Esophagus squamous epithelium (tissue), 4 donors: ENCODE measurements around the gene HKDC1.

ENCODE experiments used
- POLR2A ChIP-seq, 4 donors: fragments of 450-650 bp; IDR thresholded peaks; one replicate each; pipeline ENCODE4 v1.6.1; 2017; ENCODE audit warnings: antibody characterized with exemption in 4 of 4, mild to moderate bottlenecking in 4 of 4, moderate library complexity in 3 of 4
- TF ChIP-seq, protein P1 (sequence below), 6 experiments: fragments of 450-650 bp in 4 of 6; fragments of 200-600 bp in 2 of 6; sonication (generic) in 2 of 6; IDR thresholded peaks; one replicate each; pipeline ENCODE4 v1.5.1; 2016 to 2019; ENCODE audit warnings: antibody characterized with exemption in 6 of 6, mild to moderate bottlenecking in 4 of 6, moderate library complexity in 4 of 6

GRCh38 chr10:69230128-69230527, 10.0 kb downstream of the HKDC1 start:
- TF ChIP-seq, protein P1, sequence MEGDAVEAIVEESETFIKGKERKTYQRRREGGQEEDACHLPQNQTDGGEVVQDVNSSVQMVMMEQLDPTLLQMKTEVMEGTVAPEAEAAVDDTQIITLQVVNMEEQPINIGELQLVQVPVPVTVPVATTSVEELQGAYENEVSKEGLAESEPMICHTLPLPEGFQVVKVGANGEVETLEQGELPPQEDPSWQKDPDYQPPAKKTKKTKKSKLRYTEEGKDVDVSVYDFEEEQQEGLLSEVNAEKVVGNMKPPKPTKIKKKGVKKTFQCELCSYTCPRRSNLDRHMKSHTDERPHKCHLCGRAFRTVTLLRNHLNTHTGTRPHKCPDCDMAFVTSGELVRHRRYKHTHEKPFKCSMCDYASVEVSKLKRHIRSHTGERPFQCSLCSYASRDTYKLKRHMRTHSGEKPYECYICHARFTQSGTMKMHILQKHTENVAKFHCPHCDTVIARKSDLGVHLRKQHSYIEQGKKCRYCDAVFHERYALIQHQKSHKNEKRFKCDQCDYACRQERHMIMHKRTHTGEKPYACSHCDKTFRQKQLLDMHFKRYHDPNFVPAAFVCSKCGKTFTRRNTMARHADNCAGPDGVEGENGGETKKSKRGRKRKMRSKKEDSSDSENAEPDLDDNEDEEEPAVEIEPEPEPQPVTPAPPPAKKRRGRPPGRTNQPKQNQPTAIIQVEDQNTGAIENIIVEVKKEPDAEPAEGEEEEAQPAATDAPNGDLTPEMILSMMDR (IDR thresholded peaks at IDR 0.05): no peak
- TF ChIP-seq POLR2A (IDR thresholded peaks at IDR 0.05): no peak
